GM20431 (cell line): ENCODE measurements around the gene TADA3.

ENCODE experiments used
- in situ Hi-C: fragments of 300-500 bp; cut with MseI, MboI; formaldehyde crosslinking; loops from one replicate; pipeline ENCODE4 v1.15.0; 2020; ENCODE audit warnings: low sequenced_read_pairs; ENCODE audit not compliant: unreplicated experiment

Gene TADA3, protein sequence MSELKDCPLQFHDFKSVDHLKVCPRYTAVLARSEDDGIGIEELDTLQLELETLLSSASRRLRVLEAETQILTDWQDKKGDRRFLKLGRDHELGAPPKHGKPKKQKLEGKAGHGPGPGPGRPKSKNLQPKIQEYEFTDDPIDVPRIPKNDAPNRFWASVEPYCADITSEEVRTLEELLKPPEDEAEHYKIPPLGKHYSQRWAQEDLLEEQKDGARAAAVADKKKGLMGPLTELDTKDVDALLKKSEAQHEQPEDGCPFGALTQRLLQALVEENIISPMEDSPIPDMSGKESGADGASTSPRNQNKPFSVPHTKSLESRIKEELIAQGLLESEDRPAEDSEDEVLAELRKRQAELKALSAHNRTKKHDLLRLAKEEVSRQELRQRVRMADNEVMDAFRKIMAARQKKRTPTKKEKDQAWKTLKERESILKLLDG

DNA sequence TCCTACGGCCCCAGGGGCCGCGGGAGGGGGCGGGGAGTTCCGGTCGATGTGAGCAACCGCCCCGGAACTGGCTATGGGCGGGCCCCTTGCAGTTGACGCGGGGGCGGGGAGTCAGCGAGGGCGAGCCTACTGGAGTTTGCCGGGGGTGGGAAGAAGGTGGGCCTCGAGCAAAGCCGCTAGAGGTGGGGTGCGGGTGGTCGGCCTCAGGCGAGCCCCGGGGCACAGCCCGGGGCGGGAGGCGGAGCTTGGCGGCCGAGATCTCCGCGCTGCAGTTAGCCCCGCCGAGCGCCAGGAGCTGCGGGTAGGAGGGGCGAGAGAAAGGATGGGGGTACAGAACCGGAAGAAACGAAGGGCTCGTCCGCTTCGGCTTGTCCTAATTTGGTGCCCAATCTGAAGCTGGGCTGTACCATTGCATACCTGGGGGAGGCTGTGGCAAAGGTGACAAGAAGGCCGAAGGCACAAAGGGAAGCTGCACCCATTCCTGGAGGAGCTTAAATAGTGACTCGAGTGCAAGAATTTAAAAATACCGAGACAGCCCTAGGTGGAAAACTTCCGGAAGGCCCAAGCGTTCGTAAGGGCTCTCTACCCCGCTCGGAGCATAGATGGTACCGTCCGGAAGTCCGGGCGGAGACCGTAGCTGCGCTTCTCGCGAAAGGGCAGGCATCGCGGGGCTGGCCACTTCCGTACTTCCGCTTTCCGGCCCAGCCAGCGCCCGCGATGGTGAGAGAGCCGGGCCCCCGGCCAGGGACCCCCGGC lies at the start of gene TADA3, which contains the start of gene ARPC4:
TSS of gene TADA3 (minus strand) at position 69 of the 756 bp plus-strand sequence. CDS start 1,007 bp downstream, outside the sequence.
TSS of gene ARPC4 (plus strand) at position 678 of the 756 bp plus-strand sequence. CDS start at position 718, 40 bp downstream.
- in situ Hi-C loops = no loop called here

DNA sequence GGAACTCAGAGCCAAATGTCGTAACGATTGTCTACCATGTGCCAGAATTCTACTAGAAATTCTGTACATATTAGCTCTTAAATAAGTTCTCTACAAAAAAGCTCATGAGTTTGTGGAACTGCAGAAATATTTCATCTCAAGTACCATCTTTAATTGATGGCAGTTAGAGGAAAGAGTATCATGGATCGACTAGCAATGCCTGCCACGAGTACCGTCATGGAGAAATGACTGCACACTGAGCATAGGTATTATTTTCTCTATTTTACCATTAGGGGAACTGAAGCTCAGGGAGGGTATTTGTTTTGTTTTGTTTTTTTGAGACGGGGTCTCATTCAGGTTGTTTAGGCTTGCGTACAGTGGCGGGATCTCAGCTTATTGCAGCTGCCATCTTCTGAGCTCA lies 48.7 kb upstream of the TADA3 start:
- in situ Hi-C loops = no loop called here

DNA sequence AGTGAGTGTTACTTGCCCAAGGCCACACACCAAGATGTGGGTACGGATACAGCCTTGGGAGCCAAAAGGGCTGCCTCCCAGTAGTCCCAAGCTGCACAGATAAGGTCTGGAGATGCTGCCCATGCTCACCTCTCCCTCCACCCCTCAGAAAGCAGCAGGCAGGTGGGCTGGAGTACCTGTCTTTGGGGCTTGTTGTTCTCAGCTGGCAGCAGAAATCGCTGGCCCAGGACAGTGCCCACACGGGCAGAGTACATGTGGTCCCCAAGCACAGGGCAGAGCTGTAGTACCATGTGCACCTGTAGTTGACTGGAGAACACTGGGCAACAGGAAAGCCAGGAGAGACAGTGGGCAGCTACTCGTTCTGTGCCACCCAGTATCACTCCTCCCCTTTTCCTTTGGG lies 46.6 kb upstream of the TADA3 start:
- in situ Hi-C loops = no loop called here

DNA sequence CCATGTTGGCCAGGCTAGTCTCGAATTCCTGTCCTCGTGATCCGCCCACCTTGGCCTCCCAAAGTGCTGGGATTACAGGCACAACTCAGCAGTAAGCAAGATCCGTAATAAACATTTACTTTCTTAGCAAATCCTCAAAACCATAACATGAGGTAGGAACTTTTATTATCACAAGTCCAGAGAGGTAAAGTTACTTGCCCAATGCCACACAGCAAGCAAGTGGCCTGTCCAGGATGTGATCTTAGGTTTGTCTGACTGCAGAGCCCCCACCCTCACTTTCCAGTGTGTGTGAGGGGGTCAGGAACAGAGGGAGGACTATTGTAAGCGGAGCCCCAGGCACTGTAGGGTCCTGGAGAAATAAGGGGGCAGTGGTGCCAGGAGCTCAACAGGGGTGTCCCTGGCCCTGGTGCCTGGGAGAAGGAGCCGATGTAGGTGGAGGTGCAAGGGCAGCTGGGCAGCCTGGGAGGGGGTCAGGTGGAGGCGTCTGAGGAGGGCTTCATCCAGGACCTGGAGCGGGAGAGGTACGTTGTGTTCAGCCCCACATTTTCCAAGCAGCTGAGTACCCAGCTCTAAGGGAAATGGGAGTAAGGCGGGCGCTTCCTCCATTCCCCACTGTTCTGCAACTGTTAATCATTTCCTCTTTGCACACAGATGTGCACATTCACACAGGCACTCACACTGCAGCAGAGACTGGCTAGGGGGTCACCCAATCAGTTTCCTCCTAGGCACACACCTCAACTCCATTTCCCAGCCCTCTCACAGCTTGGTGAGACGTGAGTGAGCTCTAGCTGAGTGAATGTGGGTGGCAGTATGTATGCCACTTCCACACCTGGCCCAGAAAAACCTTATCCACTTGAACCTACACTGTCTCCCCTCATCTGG lies 45.7 kb upstream of the TADA3 start:
- in situ Hi-C loops = no loop called here

DNA sequence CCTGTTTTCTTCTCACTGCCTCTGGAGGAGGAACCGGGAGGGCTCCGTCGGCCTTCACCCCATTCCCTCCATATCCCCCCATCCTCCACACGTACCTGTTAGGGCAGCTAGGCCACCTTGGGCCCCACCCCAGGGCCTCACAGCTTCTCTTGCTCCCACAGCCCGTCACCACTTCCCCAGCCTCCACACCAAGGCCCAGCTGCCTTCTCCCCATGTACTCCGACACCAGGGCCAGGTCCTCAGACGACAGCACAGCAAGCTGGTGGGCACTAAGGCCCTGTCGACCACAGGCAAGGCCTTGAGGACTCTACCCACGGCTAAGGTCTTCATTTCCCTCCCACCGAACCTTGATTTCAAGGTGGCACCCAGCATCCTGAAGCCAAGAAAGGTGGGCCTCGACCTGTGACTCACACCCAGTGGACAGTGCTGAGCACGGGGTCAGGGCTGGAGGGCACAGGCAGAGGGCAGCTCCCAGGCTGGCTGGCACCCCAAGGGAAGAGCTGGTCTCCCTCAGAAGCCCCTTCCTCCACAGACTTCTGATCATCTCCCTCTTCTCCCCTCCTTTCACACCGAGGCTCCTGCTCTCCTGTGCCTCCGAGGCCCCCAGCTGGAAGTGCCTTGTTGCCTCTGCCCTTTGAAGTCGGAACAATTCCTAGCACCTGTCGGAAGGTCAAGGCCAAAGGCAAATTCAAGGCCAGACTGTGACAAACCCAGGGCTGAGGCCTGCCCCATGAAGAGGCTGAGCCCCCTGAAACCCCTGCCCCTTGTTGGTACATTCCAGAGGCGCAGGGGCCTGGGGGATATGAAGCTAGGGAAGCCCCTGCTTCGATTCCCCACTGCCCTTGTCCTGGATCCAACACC lies 42.5 kb upstream of the TADA3 start:
- in situ Hi-C loops = no loop called here

DNA sequence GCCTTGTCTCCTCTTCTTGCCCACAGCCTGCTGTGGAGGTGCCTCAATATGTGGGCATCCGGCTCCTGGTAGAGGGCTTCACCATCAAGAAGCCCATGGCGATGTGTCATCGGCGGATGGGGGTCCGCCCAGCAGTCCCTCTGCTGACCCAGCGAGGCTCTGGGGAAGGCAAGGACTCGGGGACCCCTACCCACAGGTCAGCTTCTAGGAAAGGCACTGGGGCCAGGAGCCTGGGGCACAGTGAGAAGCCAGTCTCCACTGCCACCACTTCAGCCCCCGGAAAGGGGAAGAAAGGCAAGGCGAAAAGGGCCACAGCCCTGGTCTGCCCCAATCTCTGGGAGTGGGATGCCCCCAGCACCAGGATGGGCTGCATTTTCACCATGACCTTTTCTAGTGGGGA lies 40.8 kb upstream of the TADA3 start:
- in situ Hi-C loops = no loop called here

DNA sequence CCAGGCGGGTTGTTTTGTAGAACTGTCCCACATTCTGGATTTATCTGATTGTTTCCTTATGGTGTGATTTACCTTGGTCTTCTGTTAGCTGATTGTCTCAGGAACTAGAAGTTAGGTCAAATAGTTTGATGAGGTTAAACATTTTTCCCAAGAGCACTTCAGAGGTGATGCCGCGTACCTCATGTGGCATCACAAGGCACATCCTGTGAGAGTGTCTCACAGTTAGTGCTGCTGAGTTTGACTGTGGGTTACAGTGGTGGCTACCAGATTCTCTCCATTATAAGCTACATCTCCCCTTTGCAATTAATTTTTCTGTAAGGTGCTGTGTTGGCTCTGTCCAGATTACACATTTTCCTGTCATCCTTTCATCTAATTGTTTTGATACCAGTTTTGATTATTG lies 39.0 kb upstream of the TADA3 start:
- in situ Hi-C loops = no loop called here

DNA sequence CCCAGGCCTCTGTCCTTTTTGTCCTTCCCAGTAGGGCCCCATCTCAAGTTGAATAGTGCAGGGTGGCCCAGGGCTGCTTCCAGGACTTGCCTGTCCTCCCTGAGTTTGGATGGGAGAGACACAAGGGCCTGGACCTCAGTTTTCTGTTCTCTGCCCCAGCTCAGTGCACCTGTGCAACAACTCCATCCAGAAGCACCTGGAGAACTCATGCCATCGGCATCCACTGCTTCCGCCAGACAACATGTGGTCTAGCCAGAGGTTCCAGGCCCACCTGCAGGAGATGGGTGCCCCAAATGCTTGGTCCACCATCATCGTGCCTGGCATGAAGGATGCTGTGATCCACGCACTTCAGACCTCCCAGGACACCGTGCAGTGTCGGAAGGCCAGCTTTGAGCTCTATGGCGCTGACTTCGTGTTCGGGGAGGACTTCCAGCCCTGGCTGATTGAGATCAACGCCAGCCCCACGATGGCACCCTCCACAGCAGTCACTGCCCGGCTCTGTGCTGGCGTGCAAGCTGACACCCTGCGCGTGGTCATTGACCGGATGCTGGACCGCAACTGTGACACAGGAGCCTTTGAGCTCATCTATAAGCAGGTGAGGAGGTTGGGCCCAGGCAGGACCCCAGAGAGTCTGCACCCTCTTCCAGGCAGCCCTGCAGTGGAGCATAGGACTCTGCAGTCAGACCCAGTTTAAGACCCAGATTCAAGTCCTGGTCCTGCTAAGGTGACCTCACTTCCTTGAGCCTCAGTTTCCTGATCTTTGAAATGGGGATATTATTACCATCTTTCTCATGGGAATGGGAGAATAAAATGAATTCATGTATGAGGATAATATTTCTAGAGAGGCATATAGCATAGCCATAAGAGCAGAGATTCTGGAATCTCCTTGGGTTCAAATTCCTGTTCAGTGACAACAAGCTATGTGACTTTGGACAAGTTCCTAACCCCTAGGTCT lies 36.8 kb upstream of the TADA3 start:
- in situ Hi-C loops = no loop called here

DNA sequence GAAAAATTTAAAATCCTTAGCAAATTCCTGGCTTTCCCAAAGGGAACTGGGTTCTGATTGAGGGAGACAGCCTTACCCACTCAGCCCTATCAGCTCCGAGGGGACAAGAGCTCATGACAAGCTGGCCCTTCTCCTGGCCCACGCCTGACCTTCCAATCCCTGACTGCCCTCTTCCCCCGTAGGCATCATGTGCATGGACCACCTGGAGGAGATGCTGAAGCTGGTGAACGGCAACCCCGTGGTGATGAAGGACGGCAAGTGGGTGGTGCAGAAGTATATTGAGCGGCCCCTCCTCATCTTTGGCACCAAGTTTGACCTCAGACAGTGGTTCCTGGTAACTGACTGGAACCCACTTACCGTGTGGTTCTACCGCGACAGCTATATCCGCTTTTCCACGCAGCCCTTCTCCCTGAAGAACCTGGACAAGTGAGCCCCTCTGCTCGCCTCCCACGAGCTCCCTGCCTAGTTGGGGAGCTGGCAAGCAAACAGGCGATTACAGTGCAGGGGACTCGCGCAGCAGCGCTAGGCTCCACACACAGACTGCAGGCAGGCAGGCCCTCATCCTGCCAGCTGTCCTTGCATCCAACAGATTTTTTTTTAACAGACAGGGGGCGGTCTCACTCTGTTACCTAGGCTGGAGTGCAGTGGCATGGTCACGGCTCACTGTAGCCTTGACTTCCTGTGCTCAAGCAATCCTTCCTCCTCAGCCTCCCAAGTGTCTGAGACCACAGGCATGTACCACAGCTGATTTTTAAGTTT lies 34.7 kb upstream of the TADA3 start:
- in situ Hi-C loops = no loop called here

DNA sequence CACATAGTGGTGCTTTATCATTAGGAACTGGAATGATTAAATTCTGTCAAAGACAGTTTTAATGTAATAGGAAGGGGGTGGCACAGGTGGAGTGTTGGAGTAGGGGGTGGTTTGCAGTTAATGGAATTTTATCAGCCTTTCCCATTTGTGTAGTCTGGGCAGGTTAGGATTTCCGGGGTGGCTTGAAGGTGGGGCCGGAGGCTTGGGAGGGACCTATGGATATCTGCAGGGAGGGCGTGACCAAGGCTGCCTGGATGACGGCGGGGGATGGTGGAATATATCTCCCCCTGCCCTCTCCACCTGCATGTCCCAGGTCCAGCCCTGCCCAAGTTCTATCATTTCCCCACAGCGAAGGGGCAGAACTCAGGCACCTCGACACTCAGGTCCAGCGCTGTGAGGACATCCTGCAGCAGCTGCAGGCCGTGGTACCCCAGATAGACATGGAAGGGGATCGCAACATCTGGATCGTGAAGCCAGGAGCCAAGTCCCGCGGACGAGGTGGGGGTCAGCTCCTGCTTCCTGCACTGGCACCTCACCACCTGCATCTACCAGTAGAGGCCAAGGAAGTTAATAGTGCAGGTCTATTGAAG lies 33.3 kb upstream of the TADA3 start:
- in situ Hi-C loops = no loop called here

DNA sequence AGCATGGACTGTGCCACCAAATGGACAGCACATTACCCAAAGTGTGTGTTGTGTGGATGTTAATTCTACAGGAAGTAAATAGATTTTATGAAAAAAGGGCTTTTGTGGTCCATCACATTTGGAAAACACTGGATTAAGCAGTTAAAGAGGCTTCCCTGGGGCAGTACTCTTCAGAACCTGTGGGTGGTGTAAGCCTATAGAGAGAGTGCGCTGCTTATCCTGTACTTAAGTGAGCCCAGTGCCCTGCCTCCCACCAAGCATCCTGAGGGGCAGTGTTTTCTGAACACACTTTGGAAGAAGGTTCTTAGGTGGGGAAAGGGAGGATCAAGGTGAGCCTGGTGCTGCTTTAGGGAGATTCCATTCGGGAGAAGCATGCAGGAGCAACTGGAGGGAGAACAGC lies 28.7 kb upstream of the TADA3 start:
- in situ Hi-C loops = no loop called here

DNA sequence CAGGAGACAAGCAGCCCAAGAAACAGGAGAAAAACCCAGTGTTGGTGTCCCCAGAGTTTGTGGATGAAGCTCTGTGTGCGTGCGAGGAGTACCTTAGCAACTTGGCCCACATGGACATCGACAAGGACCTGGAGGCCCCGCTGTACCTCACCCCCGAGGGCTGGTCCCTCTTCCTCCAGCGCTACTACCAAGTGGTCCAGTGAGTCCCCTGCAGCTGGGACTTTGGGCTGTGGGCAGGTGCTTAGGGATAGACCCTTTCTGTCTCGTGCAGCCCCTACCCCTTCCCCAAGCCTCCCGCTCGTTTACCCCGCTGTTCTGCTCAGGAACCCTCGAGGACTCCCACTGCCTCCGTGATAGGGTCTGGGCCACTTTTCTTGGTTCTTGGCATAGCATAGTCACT lies 28.3 kb upstream of the TADA3 start:
- in situ Hi-C loops = no loop called here

DNA sequence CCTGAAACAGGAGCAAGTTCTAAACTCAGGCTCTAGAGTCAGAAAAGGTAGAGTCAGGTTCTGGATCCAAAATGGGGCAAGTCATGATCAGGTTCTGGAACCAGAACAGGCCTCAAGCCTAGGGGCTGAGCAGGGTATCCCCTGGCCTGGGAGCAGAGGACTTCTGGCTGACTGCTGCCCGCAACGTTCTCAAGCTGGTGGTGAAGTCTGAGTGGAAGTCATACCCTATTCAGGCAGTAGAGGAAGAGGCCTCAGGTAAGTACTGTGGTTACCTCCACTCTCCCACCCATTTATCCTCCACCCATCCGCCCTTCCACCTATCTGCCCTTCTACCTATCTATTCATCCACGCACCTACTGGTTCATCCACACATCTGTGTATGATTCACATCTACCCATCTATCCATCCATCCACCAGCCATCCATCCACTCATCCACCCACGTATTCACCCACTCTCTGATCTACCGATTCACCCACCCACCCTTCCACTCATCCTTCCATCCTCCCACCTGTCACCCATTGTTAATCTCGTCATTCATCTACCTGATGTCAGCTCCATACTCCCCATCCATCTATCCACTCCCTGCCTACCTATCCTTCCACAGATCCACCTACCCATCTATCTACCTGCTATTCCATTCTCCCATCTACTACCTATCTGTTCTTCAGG lies 26.5 kb upstream of the TADA3 start:
- in situ Hi-C loops = no loop called here

DNA sequence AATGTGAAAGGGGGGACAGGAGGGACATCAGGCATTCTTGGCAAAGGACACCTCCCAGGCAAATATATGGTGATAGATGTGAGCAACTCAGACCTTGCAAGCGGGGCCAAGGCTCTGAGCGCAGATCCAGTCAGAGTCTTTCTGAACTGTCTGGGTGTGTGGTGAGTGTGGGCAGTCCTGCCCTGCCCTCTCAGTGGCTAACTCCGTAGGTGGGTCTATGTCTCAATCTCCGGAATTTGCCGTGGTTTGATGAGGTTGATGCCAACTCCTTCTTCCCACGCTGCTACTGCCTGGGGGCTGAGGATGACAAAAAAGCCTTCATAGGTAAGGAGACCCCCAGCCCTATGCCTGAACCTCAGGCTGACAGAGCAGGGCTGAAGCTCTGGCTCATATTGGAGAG lies 25.2 kb upstream of the TADA3 start:
- in situ Hi-C loops = no loop called here

DNA sequence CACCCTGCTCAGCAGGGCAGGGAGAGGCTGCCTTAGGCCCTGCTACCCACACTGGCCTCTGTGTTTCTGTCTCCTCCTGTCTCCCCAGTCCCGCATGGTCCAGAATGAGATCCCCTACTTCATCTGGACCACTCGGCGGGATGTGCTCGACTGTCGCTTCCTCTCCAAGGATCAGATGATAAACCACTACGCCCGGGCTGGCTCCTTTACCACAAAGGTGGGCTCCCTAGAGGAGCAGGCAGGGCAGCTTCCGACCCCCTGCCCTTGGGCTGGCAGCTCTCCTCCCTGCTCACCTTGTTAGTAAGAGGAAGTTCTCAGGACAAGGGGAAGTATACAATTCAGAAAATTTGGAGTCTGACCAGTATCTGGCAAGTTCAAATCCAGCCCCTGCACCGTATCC lies 23.7 kb upstream of the TADA3 start:
- in situ Hi-C loops = no loop called here

DNA sequence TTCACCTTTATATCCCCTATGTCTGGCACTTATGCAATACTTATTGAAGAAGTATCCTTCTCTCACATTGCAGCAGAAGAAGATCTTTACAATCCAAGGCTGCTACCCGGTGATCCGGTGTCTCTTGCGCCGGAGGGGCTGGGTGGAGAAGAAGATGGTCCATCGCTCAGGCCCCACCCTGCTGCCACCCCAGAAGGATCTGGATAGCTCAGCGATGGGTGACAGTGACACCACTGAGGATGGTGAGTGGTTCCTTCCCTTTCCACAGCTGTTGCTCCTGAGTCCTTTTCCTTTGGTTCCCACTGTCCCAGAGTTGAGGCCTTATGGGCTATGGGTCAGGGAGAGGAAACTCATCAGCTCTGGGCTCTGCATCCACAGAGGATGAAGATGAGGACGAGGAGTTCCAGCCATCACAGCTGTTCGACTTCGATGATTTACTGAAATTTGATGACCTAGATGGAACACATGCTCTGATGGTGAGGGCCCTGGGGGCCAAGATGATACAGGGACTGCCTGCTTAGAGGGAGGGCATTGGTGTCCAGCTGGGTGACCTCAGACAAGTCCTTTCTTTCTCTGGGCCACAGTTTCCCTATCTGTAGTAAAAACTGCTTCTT lies 20.7 kb upstream of the TADA3 start:
- in situ Hi-C loops = no loop called here
